Pulmonary artery endothelial cell (primary cell): ENCODE measurements around the gene CCNJL. TPM values are rescaled to one million over a fixed set of nuclear protein-coding genes. Genes with fewer than 3 reads are reported as not detected.
"Not testable (repeated sequence)": the region's sequence is repeated elsewhere in the genome, so short reads cannot be mapped to it uniquely, and the experiment has no call there.

ENCODE experiments used
- DNase-seq: peaks from one replicate; pipeline ENCODE4 v3.0.0-alpha.2; 2011; ENCODE audit warnings: low read depth, low spot score
- total RNA-seq: library from RNA; depleted of rRNA; stranded (reverse); fragments of >200 nt; gene quantifications from 2 replicates; pipeline ENCODE4 v1.2.3, GENCODE V29; 2014

CCNJL gene
- 2.7 and 3.2 TPM in 2 replicates for total RNA-seq

- no peak for DNase-seq
These were observed at the start of gene CCNJL for GRCh38 chr5:160312134-160312959. Gene CCNJL, minus strand, starts transcription at chr5:160312564. Its CDS starts 641 bp downstream, at chr5:160311923.

- DNase-seq = no peak
These were observed 49.4 kb upstream of the CCNJL start for GRCh38 chr5:160361624-160362228.

- DNase-seq = no peak
These were observed 47.9 kb upstream of the CCNJL start for GRCh38 chr5:160360310-160360709.

- no peak for DNase-seq
These were observed 47.5 kb upstream of the CCNJL start for GRCh38 chr5:160359816-160360215.

- no peak for DNase-seq
These were observed 46.9 kb upstream of the CCNJL start for GRCh38 chr5:160359242-160359641.

- no peak for DNase-seq
These were observed 45.6 kb upstream of the CCNJL start for GRCh38 chr5:160357861-160358411.

- DNase-seq = no peak
These were observed 45.0 kb upstream of the CCNJL start for GRCh38 chr5:160357394-160357793.

- DNase-seq = no peak
These were observed 44.4 kb upstream of the CCNJL start for GRCh38 chr5:160356550-160357347.

GRCh38 chr5:160354666-160355065, 42.3 kb upstream of the CCNJL start:
- DNase-seq = no peak

GRCh38 chr5:160353379-160353778, 41.0 kb upstream of the CCNJL start:
- DNase-seq = no peak

GRCh38 chr5:160352308-160352707, 39.9 kb upstream of the CCNJL start:
- no peak for DNase-seq

- no peak for DNase-seq
These were observed 37.6 kb upstream of the CCNJL start for GRCh38 chr5:160349935-160350303.

GRCh38 chr5:160349249-160349934, 37.0 kb upstream of the CCNJL start:
- DNase-seq = no peak

- DNase-seq = no peak
These were observed 35.7 kb upstream of the CCNJL start for GRCh38 chr5:160348080-160348479.

GRCh38 chr5:160347448-160347847, 35.1 kb upstream of the CCNJL start:
- no peak for DNase-seq

- DNase-seq = no peak
These were observed 30.1 kb upstream of the CCNJL start for GRCh38 chr5:160342413-160342941.

- DNase-seq = no peak
These were observed 29.0 kb upstream of the CCNJL start for GRCh38 chr5:160341309-160341870.

GRCh38 chr5:160340513-160340912, 28.1 kb upstream of the CCNJL start:
- DNase-seq = not testable (repeated sequence)

GRCh38 chr5:160339406-160340130, 27.2 kb upstream of the CCNJL start:
- no peak for DNase-seq

- not testable (repeated sequence) for DNase-seq
These were observed 22.4 kb upstream of the CCNJL start for GRCh38 chr5:160334716-160335115.
